ENCODE measurements around the gene NTNG1. TPM values are rescaled to one million over a fixed set of nuclear protein-coding genes. Genes with fewer than 3 reads are reported as not detected.

NTNG1 gene
- total RNA-seq, 2 experiments from 2014 or later, result 2.3 to 5.9 TPM

DNA sequence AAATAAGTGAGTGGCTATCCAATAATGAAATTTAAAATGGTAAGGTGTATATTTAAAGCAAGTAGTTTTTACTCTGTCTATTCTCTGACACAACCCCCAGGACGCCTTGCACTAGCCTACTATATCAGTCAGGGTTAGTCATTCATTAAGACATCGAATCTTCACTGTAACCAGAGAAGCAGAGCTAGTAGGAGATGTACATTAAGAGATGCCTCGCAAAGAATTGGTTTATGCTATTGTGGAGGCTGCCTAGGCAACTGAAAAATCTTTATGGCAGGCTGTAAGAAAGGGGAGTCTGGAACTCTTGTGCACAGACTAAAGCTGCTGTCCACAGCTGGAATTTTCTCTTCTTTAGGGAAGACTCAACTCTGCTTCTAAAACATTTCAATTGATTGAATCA is 28.8 kb downstream of the NTNG1 start:
- ChIA-PET CTCF (ENCODE audit: unreplicated experiment) (no interaction called here), POLR2A (no interaction called here)
- no peaks in the 10 kb centered on the region for H3K79me2 ChIP-seq (ENCODE audit: insufficient read depth, low read depth, low read length)
- no peaks in the 10 kb centered on the region for H3K9me3 ChIP-seq (ENCODE audit: low read length)
- intact Hi-C loops (cut with micrococcal nuclease; ENCODE audit: unreplicated experiment), result no loop called here
- no peak overlapping the region for H3K27ac ChIP-seq (ENCODE audit: low read depth, low read length, poor library complexity, severe bottlenecking)
- H3K4me2 ChIP-seq (ENCODE audit: low read length), result no peak overlapping the region
- no peak overlapping the region for H3K4me3 ChIP-seq (ENCODE audit: low read depth, low read length, poor library complexity, severe bottlenecking)
- H4K20me1 ChIP-seq (ENCODE audit: insufficient read depth, low read length), result no peaks in the 10 kb centered on the region
- TF ChIP-seq, protein P1, sequence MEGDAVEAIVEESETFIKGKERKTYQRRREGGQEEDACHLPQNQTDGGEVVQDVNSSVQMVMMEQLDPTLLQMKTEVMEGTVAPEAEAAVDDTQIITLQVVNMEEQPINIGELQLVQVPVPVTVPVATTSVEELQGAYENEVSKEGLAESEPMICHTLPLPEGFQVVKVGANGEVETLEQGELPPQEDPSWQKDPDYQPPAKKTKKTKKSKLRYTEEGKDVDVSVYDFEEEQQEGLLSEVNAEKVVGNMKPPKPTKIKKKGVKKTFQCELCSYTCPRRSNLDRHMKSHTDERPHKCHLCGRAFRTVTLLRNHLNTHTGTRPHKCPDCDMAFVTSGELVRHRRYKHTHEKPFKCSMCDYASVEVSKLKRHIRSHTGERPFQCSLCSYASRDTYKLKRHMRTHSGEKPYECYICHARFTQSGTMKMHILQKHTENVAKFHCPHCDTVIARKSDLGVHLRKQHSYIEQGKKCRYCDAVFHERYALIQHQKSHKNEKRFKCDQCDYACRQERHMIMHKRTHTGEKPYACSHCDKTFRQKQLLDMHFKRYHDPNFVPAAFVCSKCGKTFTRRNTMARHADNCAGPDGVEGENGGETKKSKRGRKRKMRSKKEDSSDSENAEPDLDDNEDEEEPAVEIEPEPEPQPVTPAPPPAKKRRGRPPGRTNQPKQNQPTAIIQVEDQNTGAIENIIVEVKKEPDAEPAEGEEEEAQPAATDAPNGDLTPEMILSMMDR (conservative IDR thresholded peaks at IDR 0.05; ENCODE audit: low read length), result no peak
- no peak for TF ChIP-seq EZH2phosphoT487 (IDR thresholded peaks at IDR 0.05; ENCODE audit: borderline replicate concordance, low read depth, low read length)
- no peaks in the 10 kb centered on the region for H3K4me1 ChIP-seq (ENCODE audit: insufficient read depth, low read length, poor library complexity, severe bottlenecking)
- no TSS peak for BruUV-seq (replicated peaks)
- H2AFZ ChIP-seq (ENCODE audit: low read length), result no peak overlapping the region
- no peak for DNase-seq (ENCODE audit: low spot score)
- no peaks in the 10 kb centered on the region for H3K36me3 ChIP-seq (ENCODE audit: insufficient read depth, low read length)
- H3K9me2 ChIP-seq (ENCODE audit: insufficient read depth, low read length), result no peaks in the 10 kb centered on the region

DNA sequence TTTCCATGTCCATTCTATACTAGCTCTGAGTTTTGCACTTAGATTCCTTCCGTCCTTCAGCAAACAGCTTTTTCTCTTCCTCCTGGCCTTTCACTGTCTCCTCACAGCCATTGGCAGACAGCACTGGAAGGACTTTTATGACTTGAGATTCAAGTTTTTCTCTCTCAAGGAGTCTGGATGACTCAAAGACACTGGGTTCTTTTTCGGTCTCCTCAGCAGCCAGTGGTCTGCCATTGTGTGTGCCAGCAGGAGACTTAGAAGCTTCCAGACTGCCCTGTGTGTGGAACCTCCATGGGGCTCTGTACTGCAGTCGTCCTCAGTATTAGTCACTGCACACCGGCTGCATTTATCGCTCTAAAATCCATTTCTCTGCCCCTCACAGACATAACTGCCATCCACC is 30.5 kb downstream of the NTNG1 start:
- CTCF ChIA-PET (ENCODE audit: unreplicated experiment), result no interaction called here
- no peaks in the 10 kb centered on the region for H3K4me1 ChIP-seq (ENCODE audit: insufficient read depth, low read length, poor library complexity, severe bottlenecking)
- H3K27ac ChIP-seq (ENCODE audit: low read depth, low read length, poor library complexity, severe bottlenecking), result no peak overlapping the region
- POLR2A ChIA-PET, result interaction anchor here (0.6 to 0.8 kb wide), 3 partner anchors 15 to 163 kb away, joined by 3 read pairs; no protein-coding TSS in a partner anchor
- intact Hi-C loops (cut with micrococcal nuclease; ENCODE audit: unreplicated experiment), result no loop called here
- H4K20me1 ChIP-seq (ENCODE audit: insufficient read depth, low read length), result no peaks in the 10 kb centered on the region
- no peak overlapping the region for H3K4me2 ChIP-seq (ENCODE audit: low read length)
- H3K9me2 ChIP-seq (ENCODE audit: insufficient read depth, low read length), result no peaks in the 10 kb centered on the region
- H2AFZ ChIP-seq (ENCODE audit: low read length), result no peak overlapping the region
- no peak overlapping the region for H3K4me3 ChIP-seq (ENCODE audit: low read depth, low read length, poor library complexity, severe bottlenecking)
- H3K36me3 ChIP-seq (ENCODE audit: insufficient read depth, low read length), result no peaks in the 10 kb centered on the region
- DNase-seq (ENCODE audit: low spot score), result no peak
- no TSS peak for BruUV-seq (replicated peaks)
- H3K9me3 ChIP-seq (ENCODE audit: low read length), result no peaks in the 10 kb centered on the region
- no peaks in the 10 kb centered on the region for H3K79me2 ChIP-seq (ENCODE audit: insufficient read depth, low read depth, low read length)
- TF ChIP-seq, protein P1 (conservative IDR thresholded peaks at IDR 0.05; ENCODE audit: low read length), result no peak
- no peak for TF ChIP-seq EZH2phosphoT487 (IDR thresholded peaks at IDR 0.05; ENCODE audit: borderline replicate concordance, low read depth, low read length)

DNA sequence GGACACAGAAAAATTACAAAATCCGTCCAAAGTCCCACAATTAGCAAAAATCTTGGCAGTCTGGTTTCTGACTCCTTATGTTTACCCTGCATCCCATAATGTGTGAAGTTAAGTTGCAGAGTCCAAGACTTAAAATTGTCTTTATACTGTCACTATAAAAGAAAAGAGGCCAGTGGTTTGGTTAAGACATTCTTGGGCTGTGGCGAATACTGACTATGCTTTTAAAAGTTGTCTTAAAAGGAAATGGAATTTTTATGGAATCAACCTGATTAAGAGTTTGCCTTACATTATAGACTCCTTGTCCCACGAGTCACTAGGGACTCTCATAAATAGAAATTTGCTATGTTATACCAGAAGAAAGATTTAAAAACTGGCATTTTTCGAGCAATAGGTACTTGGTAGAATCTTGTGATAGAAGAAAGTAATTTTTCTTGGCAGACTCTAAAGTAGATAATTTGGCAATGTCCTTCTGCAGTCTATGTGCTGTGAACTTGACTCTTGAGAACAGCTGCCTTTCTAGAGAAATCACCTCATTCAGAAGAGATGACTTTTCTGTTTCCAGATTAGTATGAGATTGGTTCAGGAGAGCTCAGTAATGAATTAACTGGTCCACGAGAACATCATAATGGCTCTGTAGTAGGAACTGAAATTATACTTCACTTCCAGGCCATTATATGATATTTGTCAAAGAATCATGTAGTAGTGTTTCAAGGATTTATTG is 31.8 kb downstream of the NTNG1 start:
- Histone ChIP-seq H2AFZ (ENCODE audit: low read length) (no peak overlapping the region), H3K79me2 (ENCODE audit: insufficient read depth, low read depth, low read length) (no peaks in the 10 kb centered on the region), H3K4me3 (ENCODE audit: low read depth, low read length, poor library complexity, severe bottlenecking) (no peak overlapping the region), H3K27ac (ENCODE audit: low read depth, low read length, poor library complexity, severe bottlenecking) (no peak overlapping the region), H3K4me1 (ENCODE audit: insufficient read depth, low read length, poor library complexity, severe bottlenecking) (no peaks in the 10 kb centered on the region), H3K4me2 (ENCODE audit: low read length) (no peak overlapping the region), H4K20me1 (ENCODE audit: insufficient read depth, low read length) (no peaks in the 10 kb centered on the region), H3K36me3 (ENCODE audit: insufficient read depth, low read length) (no peaks in the 10 kb centered on the region), H3K9me2 (ENCODE audit: insufficient read depth, low read length) (no peaks in the 10 kb centered on the region), H3K9me3 (ENCODE audit: low read length) (no peaks in the 10 kb centered on the region)
- intact Hi-C loops (cut with micrococcal nuclease; ENCODE audit: unreplicated experiment), result no loop called here
- no peak for DNase-seq (ENCODE audit: low spot score)
- ChIA-PET POLR2A (interaction anchor here (0.7 to 1.3 kb wide), 2 partner anchors 9 to 1310 kb away, joined by 5 to 8 read pairs; no protein-coding TSS in a partner anchor), CTCF (ENCODE audit: unreplicated experiment) (no interaction called here)
- no TSS peak for BruUV-seq (replicated peaks)
- TF ChIP-seq EZH2phosphoT487 (IDR thresholded peaks at IDR 0.05; ENCODE audit: borderline replicate concordance, low read depth, low read length), result no peak
- TF ChIP-seq, protein P1 (conservative IDR thresholded peaks at IDR 0.05; ENCODE audit: low read length), result no peak
